ENCODE results near the gene WRAP73. TPM values are rescaled to one million over a fixed set of nuclear protein-coding genes. Genes with fewer than 3 reads are reported as not detected.

Gene WRAP73
- total RNA-seq, 1 donor from 2014 or later: 15.5 TPM

DNA sequence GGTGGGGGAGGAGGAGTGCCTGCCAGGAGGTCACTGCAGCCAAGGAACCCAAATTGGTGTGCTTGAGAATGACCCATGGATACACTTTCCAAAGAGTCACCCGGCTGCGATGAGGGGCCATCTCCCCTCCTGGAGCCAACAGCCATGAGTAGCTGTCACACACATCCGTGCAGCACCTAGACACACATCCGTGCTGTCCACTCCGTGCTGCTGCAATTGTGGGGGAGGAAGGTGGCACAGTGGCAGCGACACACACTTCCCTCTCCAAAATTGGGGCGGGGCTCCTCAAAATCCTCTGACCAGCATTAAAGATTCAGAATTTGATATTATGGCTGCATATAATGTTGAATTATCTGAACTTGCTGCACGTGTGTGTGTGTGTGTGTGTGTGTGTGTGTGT lies 18.2 kb upstream of the WRAP73 start:
- no peaks in the 10 kb centered on the region for H3K9me3 Mint-ChIP-seq (ENCODE audit: low read depth)
- TF ChIP-seq, protein P1, sequence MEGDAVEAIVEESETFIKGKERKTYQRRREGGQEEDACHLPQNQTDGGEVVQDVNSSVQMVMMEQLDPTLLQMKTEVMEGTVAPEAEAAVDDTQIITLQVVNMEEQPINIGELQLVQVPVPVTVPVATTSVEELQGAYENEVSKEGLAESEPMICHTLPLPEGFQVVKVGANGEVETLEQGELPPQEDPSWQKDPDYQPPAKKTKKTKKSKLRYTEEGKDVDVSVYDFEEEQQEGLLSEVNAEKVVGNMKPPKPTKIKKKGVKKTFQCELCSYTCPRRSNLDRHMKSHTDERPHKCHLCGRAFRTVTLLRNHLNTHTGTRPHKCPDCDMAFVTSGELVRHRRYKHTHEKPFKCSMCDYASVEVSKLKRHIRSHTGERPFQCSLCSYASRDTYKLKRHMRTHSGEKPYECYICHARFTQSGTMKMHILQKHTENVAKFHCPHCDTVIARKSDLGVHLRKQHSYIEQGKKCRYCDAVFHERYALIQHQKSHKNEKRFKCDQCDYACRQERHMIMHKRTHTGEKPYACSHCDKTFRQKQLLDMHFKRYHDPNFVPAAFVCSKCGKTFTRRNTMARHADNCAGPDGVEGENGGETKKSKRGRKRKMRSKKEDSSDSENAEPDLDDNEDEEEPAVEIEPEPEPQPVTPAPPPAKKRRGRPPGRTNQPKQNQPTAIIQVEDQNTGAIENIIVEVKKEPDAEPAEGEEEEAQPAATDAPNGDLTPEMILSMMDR (IDR thresholded peaks at IDR 0.05): no peak
- peaks cover 9% of the 10 kb centered on the region for H3K4me1 Mint-ChIP-seq (ENCODE audit: low read depth)
- no peak overlapping the region for H3K27ac Mint-ChIP-seq (ENCODE audit: unreplicated experiment)
- no peaks in the 10 kb centered on the region for H3K27me3 Mint-ChIP-seq (ENCODE audit: low read depth)
- peak; percentile 52 for DNase-seq (ENCODE audit: low spot score)
- H3K36me3 Mint-ChIP-seq (ENCODE audit: low read depth): no peaks in the 10 kb centered on the region
- H3K4me3 Mint-ChIP-seq (ENCODE audit: unreplicated experiment): no peak overlapping the region

DNA sequence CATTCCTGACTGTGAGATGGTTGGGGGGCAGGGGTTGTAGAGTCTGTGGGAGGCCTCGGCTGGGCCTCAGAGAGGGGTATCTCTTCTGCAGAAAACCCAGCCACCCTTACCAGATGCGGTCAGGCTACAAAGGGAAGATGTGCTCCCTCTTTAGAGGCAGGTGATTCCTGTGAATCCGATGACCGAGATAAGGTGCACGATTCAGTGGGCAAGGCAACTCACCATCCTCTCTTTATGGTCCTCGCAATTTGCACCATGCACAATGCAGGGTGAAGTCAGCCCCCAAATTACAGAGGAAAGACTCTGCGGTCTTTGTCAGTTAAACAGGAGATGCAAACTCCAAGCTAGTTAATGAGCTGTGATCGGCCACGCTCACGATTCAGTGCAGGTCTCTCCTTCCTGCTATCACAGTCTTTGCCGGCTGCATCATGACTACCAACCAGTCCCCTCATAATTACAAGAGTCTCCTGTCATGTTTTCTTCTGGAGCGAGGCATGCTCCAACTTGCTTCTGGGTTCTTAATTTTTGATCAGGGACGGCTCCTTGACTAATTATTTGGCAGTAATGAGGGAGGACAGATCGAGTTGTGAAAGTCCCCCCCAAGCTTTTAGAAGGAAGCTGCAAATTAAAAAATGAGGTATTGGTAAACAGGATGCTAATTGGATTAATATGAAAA lies 14.9 kb upstream of the WRAP73 start:
- Mint-ChIP-seq H3K9me3 (ENCODE audit: low read depth) (no peaks in the 10 kb centered on the region), H3K27ac (ENCODE audit: unreplicated experiment) (no peak overlapping the region), H3K36me3 (ENCODE audit: low read depth) (no peaks in the 10 kb centered on the region), H3K4me1 (ENCODE audit: low read depth) (no peaks in the 10 kb centered on the region), H3K4me3 (ENCODE audit: unreplicated experiment) (no peak overlapping the region), H3K27me3 (ENCODE audit: low read depth) (no peaks in the 10 kb centered on the region)
- TF ChIP-seq, protein P1 (IDR thresholded peaks at IDR 0.05): no peak
- no peak for DNase-seq (ENCODE audit: low spot score)

DNA sequence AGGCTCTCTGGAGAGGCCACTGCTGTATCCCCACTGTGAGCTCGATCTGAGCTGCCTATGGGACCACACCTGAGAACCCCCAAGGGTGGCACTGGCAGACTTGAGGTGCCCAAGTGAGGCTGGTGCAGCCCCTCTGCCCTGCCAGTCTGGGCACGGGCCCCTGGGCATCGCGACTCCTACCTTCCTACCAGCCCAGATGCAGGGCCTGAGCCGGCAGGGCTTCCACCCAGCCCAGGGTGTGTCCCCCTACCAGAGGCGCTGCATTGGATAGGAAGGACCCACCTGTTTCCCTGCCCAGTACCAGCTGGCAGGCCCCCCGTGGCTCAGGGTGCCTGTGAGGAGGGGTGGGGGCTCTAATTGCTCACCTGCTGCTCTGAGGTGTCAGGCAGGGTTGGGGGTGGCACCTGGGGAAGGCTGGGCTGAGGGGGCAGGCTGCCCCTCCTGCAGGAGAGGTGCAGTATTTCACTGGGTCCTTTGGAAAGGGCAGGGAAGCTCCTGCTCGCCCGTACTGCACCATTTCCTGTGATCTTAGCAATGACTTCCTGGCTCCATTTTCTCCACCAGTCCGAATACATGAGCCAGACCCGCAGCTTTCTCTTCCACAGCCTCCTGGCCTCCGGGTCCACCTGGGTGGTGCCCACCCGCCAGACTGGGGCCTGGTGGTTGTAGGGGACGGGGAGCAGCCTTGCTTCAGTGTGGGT lies 14.2 kb upstream of the WRAP73 start:
- TF ChIP-seq, protein P1 (IDR thresholded peaks at IDR 0.05): no peak
- peak; percentile 86 for DNase-seq (ENCODE audit: low spot score)
- Mint-ChIP-seq H3K9me3 (ENCODE audit: low read depth) (no peaks in the 10 kb centered on the region), H3K36me3 (ENCODE audit: low read depth) (peaks cover 1% of the 10 kb centered on the region), H3K4me3 (ENCODE audit: unreplicated experiment) (no peak overlapping the region), H3K27me3 (ENCODE audit: low read depth) (peaks cover 2% of the 10 kb centered on the region), H3K27ac (ENCODE audit: unreplicated experiment) (no peak overlapping the region), H3K4me1 (ENCODE audit: low read depth) (no peaks in the 10 kb centered on the region)

DNA sequence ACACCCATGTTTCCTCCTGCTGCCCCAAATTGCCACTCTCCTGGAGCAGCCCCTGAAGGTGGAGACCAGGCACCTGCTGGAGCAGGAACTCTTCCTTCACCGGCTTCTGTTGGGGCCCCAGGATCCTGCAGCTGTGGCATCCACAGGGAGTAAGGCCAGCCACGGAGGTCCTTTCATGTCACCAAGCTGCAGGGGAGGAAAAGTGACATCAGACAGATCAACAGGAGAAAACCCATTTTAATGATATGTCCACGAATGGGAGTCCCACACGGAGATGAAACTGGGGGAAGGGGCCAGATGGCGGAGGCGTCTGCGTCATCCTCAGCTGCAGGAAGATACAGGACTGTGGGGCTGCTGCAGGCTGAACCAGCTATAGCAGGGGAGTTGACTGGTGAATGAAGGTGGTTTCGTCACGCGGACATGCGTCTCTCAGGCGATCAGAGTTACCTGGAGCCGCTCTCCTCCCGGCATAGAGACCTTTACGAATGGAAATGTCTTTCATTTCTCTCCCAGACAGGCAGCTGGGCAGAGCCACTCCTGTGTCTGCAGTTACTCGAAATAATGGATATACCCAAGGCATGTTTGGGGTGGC lies 12.3 kb upstream of the WRAP73 start:
- TF ChIP-seq, protein P1 (IDR thresholded peaks at IDR 0.05): no peak
- Mint-ChIP-seq H3K36me3 (ENCODE audit: low read depth) (peaks cover 2% of the 10 kb centered on the region), H3K27ac (ENCODE audit: unreplicated experiment) (no peak overlapping the region), H3K27me3 (ENCODE audit: low read depth) (peaks cover 16% of the 10 kb centered on the region), H3K4me3 (ENCODE audit: unreplicated experiment) (no peak overlapping the region), H3K4me1 (ENCODE audit: low read depth) (no peaks in the 10 kb centered on the region), H3K9me3 (ENCODE audit: low read depth) (no peaks in the 10 kb centered on the region)
- DNase-seq (ENCODE audit: low spot score): peak; percentile 66

DNA sequence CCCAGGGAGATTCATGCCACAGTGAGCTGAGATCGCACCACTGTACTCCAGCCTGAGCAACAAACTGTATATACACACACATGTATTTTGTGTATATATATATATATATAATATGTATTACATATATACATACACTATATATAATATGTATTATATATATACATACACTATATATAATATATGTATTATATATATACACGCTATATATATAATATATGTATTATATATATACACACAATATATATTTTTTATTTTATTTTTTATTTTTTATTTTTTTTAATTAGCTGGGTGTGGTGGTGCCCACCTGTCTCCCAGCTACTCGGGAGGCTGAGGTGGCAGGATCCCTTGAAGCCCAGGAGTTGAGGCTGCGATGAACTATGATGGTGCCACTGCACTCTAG lies 11.7 kb upstream of the WRAP73 start:
- Mint-ChIP-seq H3K9me3 (ENCODE audit: low read depth) (no peaks in the 10 kb centered on the region), H3K36me3 (ENCODE audit: low read depth) (peaks cover 2% of the 10 kb centered on the region), H3K27ac (ENCODE audit: unreplicated experiment) (no peak overlapping the region), H3K4me1 (ENCODE audit: low read depth) (no peaks in the 10 kb centered on the region), H3K4me3 (ENCODE audit: unreplicated experiment) (no peak overlapping the region), H3K27me3 (ENCODE audit: low read depth) (peaks cover 20% of the 10 kb centered on the region)
- TF ChIP-seq, protein P1 (IDR thresholded peaks at IDR 0.05): no peak
- no peak for DNase-seq (ENCODE audit: low spot score)
